KBM-7 (cell line): ENCODE results near the gene RALGAPB.

Experiments
- DNase-seq: peaks from one replicate; pipeline ENCODE4 v3.0.0-alpha.2; 2015
- in situ Hi-C: fragments of 300-500 bp; cut with MboI; formaldehyde crosslinking; loops from 2 replicates; pipeline ENCODE4 v1.14.3; 2020; ENCODE audit warnings: low sequenced_read_pairs, low pct_unique_long_range_greater_than_20kb, mixed read lengths

The RALGAPB gene

DNA sequence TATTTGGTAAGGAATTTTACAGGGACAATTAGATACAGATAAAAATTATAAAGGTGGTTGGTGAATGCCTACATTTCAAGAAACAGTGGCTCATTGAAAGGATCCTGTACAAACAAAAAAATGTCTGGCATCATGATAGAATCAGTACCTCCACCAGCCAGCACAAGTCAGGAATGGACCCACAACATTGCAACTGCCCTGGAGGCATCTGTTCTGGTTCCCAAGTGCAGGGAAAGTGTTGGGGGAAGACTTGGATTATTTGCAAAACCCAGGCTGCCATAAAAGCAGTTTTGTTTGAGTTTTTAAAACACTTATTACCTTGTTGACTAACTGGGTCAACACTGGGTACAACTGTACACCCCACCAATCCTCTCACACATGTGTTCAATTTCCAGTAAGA, 153.3 kb downstream of the RALGAPB start:
- no peak for DNase-seq
- in situ Hi-C loops: loop anchor here (25.0 kb wide), 1 partner anchor 411 kb away; no protein-coding TSS in a partner anchor

DNA sequence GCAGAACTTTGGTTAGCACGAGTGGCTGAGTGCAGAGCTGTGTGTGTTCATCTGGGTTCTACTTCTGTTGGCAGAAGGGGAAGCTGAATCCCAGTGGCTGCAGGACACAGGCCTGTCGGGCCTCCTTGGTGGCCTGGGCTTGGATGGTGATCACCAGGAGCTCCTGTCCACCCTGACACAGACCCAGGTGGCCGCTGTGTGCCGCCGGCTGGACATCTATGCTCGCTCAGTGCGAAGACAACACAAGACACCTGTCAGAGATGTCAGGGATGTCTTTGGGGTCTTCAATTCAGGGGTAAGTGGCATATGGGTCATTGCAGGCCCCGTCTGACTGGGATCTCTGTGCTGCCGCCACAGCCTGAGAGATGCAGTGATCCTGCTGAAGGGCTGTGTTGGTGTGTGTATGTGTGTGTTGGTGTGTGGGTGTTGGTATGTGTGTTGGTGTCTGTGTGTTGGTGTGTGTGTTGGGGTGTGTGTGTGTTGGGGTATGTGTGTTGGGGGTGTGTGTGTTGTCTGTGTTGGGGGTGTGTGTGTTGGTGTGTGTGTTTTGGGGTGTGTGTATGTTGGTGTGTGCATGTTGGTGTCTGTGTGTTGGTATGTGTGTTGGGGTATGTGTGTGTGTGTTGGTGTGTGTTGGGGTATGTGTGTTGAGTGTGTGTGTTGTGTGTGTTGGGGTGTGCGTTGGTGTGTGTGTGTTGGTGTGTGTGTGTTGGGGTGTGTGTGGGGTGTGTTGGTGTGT, 154.4 kb downstream of the RALGAPB start:
- no peak for DNase-seq
- in situ Hi-C loops: loop anchor here (25.0 kb wide), 1 partner anchor 410 kb away; no protein-coding TSS in a partner anchor
